K562 (cell line): ENCODE measurements around the gene CPLANE2. TPM values are rescaled to one million over a fixed set of nuclear protein-coding genes. Genes with fewer than 3 reads are reported as not detected.

ENCODE experiments used
- CSDE1 ChIP-seq, 2 experiments: fragments of 450-650 bp; IDR thresholded peaks; 2 replicates each; pipeline ENCODE4 v1.6.1; 2016; ENCODE audit warnings: mild to moderate bottlenecking in 1 of 2
- ILF3 ChIP-seq: fragments of 450-650 bp; IDR thresholded peaks from 2 replicates; pipeline ENCODE4 v1.6.1; 2018; ENCODE audit warnings: antibody characterized with exemption, mild to moderate bottlenecking, moderate library complexity, borderline replicate concordance
- KDM1A ChIP-seq, 2 experiments: fragments of 450-650 bp; IDR thresholded peaks; 2 replicates each; pipeline ENCODE4 v1.6.1; 2016; ENCODE audit warnings: mild to moderate bottlenecking in 2 of 2
- MBD2 ChIP-seq: sonication (generic); IDR thresholded peaks from 2 replicates; pipeline ENCODE4 v1.6.1; 2016; ENCODE audit warnings: low read depth, borderline replicate concordance
- NUFIP1 ChIP-seq: fragments of 450-650 bp; IDR thresholded peaks from 2 replicates; pipeline ENCODE4 v1.6.1; 2018; ENCODE audit not compliant: partially characterized antibody
- SP2 ChIP-seq: IDR thresholded peaks from 2 replicates; pipeline ENCODE4 v1.6.1; 2011; ENCODE audit warnings: mild to moderate bottlenecking, low read depth, low read length, moderate library complexity; ENCODE audit not compliant: poor library complexity, severe bottlenecking; ENCODE audit errors: extremely low read depth
- TEAD1 ChIP-seq, 2 experiments: fragments of 450-650 bp in 1 of 2; sonication (generic) in 1 of 2; formaldehyde crosslinking; IDR thresholded peaks; 2 replicates each; pipeline versions ENCODE4 v1.4.0 to v1.8.0; 2020 to 2022; ENCODE audit warnings: mild to moderate bottlenecking in 2 of 2, missing genetic modification reagents in 1 of 2
- XRCC4 ChIP-seq: IDR thresholded peaks from one replicate; pipeline ENCODE4 v1.6.1; 2011; ENCODE audit not compliant: insufficient read depth, insufficient read length; ENCODE audit errors: extremely low read depth
- polyA plus RNA-seq, 8 experiments: library from polyadenylated mRNA; depleted of rRNA in 4 of 8; stranded (reverse) in 5 of 8; unstranded in 3 of 8; fragments of >200 nt; fragmentation: Nextera tagmentation in 2 of 8; fragmentation: Illumina TruSeq in 1 of 8; extraction: Ambion mirVana in 2 of 8; extraction: Trizol in 1 of 8; gene quantifications; 2 replicates each; pipeline versions ENCODE4 v1.2.1 to v1.2.3, GENCODE V29; 2011 to 2014; ENCODE audit warnings: inconsistent platforms in 1 of 8, missing spikeins in 1 of 8
- total RNA-seq, 7 experiments: library from RNA; depleted of rRNA in 6 of 7; stranded (reverse); fragments of >200 nt in 6 of 7; fragmentation: Illumina TruSeq in 2 of 7; extraction: Trizol in 2 of 7; gene quantifications; 2 replicates each; pipeline versions ENCODE4 v1.2.1 to v1.2.3, GENCODE V29; 2011 to 2021; ENCODE audit warnings: low replicate concordance in 1 of 7
- TF ChIP-seq, protein P1 (sequence below): fragments of 450-650 bp; IDR thresholded peaks from 2 replicates; pipeline ENCODE4 v1.6.1; 2016; ENCODE audit warnings: low read depth
- TF ChIP-seq, protein P2 (sequence below): sonication (generic); formaldehyde crosslinking; IDR thresholded peaks from 2 replicates; pipeline ENCODE4 v1.8.0; 2022; ENCODE audit warnings: mild to moderate bottlenecking, missing genetic modification reagents
- TF ChIP-seq, protein P3 (sequence below), 2 experiments: fragments of 450-650 bp in 1 of 2; sonication (generic) in 1 of 2; formaldehyde crosslinking in 1 of 2; IDR thresholded peaks in 1 of 2; conservative IDR thresholded peaks in 1 of 2; 2 replicates each; pipeline versions ENCODE4 v1.6.1 to v1.8.1; 2016 to 2023; ENCODE audit warnings: mild to moderate bottlenecking in 2 of 2, moderate library complexity in 2 of 2, inconsistent platforms in 1 of 2, missing genetic modification reagents in 1 of 2
- TF ChIP-seq, protein P4 (sequence below): sonication (generic); formaldehyde crosslinking; IDR thresholded peaks from 2 replicates; pipeline ENCODE4 v1.8.0; 2022; ENCODE audit warnings: mild to moderate bottlenecking, missing genetic modification reagents

The CPLANE2 gene
- total and polyA plus RNA-seq, 9 of the 15 experiments (the other 6 are each of a cell fraction or from before 2014, with no cell fraction given) = 0.17 to 20.9 (median 8.1) TPM

DNA sequence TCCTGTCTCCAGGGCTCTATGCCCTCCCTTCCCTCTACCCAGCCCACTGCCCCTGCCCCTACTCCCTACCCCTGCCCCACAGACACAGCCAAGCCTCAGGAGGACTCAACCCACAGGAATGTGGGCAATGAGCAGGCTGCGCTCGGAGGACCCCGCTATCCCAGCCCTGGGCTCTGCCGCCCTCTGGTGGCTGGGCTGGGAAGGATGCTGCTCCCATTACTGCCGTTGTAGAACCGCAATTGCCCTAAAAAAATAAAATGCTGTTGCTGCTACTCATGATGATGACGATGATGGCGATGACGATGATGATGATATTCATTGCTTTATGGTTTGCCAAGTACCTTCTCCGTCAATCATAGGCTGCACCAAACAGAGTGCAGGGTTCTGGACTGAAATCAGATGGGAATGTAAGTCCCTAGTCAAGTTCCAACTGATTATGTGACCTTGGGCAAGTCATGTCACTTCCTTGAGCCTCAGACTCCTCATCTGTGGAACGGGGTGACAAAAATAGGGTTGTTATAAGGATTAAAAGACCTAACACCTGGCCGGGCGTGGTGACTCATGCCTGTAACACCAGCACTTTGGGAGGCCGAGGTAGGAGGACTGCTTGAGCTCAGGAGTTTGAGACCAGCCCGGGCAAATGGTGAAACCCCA is 49.1 kb downstream of the CPLANE2 start (continued):
- TF ChIP-seq, protein P1, sequence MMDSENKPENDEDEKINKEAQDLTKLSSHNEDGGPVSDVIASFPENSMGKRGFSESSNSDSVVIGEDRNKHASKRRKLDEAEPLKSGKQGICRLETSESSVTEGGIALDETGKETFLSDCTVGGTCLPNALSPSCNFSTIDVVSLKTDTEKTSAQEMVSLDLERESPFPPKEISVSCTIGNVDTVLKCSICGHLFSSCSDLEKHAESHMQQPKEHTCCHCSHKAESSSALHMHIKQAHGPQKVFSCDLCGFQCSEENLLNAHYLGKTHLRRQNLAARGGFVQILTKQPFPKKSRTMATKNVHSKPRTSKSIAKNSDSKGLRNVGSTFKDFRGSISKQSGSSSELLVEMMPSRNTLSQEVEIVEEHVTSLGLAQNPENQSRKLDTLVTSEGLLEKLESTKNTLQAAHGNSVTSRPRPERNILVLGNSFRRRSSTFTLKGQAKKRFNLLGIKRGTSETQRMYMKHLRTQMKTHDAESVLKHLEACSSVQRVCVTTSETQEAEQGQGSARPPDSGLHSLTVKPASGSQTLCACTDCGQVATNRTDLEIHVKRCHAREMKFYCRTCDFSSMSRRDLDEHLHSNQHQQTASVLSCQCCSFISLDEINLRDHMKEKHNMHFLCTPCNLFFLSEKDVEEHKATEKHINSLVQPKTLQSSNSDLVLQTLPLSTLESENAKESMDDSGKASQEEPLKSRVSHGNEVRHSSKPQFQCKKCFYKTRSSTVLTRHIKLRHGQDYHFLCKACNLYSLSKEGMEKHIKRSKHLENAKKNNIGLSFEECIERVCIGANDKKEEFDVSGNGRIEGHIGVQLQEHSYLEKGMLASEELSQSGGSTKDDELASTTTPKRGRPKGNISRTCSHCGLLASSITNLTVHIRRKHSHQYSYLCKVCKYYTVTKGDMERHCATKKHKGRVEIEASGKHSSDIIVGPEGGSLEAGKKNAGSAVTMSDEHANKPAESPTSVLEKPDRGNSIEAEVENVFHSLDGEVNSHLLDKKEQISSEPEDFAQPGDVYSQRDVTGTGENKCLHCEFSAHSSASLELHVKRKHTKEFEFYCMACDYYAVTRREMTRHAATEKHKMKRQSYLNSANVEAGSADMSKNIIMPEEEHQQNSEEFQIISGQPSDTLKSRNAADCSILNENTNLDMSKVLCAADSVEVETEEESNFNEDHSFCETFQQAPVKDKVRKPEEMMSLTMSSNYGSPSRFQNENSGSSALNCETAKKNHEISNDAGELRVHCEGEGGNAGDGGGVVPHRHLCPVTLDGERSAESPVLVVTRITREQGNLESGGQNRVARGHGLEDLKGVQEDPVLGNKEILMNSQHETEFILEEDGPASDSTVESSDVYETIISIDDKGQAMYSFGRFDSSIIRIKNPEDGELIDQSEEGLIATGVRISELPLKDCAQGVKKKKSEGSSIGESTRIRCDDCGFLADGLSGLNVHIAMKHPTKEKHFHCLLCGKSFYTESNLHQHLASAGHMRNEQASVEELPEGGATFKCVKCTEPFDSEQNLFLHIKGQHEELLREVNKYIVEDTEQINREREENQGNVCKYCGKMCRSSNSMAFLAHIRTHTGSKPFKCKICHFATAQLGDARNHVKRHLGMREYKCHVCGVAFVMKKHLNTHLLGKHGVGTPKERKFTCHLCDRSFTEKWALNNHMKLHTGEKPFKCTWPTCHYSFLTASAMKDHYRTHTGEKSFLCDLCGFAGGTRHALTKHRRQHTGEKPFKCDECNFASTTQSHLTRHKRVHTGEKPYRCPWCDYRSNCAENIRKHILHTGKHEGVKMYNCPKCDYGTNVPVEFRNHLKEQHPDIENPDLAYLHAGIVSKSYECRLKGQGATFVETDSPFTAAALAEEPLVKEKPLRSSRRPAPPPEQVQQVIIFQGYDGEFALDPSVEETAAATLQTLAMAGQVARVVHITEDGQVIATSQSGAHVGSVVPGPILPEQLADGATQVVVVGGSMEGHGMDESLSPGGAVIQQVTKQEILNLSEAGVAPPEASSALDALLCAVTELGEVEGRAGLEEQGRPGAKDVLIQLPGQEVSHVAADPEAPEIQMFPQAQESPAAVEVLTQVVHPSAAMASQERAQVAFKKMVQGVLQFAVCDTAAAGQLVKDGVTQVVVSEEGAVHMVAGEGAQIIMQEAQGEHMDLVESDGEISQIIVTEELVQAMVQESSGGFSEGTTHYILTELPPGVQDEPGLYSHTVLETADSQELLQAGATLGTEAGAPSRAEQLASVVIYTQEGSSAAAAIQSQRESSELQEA = no peak
- TF ChIP-seq, protein P2, sequence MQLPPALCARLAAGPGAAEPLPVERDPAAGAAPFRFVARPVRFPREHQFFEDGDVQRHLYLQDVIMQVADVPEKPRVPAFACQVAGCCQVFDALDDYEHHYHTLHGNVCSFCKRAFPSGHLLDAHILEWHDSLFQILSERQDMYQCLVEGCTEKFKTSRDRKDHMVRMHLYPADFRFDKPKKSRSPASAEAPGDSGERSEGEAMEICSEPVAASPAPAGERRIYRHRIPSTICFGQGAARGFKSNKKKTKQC (CRISPR knock-in tag) = no peak
- no peak for TF ChIP-seq NUFIP1
- TF ChIP-seq TEAD1 (CRISPR knock-in tag; IDR thresholded peaks at IDR 0.05) = peak; percentile 79 to 94
- TF ChIP-seq, protein P3, sequence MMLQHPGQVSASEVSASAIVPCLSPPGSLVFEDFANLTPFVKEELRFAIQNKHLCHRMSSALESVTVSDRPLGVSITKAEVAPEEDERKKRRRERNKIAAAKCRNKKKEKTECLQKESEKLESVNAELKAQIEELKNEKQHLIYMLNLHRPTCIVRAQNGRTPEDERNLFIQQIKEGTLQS (IDR thresholded peaks at IDR 0.05) = peak; percentile 67
- TF ChIP-seq, protein P3 (CRISPR knock-in tag; conservative IDR thresholded peaks at IDR 0.05) = no peak
- no peak for TF ChIP-seq CSDE1 (IDR thresholded peaks at IDR 0.05)
- TF ChIP-seq KDM1A (IDR thresholded peaks at IDR 0.05) = peak; percentile 50 to 58; a peak in 2 of 4 replicates
- TF ChIP-seq, protein P4, sequence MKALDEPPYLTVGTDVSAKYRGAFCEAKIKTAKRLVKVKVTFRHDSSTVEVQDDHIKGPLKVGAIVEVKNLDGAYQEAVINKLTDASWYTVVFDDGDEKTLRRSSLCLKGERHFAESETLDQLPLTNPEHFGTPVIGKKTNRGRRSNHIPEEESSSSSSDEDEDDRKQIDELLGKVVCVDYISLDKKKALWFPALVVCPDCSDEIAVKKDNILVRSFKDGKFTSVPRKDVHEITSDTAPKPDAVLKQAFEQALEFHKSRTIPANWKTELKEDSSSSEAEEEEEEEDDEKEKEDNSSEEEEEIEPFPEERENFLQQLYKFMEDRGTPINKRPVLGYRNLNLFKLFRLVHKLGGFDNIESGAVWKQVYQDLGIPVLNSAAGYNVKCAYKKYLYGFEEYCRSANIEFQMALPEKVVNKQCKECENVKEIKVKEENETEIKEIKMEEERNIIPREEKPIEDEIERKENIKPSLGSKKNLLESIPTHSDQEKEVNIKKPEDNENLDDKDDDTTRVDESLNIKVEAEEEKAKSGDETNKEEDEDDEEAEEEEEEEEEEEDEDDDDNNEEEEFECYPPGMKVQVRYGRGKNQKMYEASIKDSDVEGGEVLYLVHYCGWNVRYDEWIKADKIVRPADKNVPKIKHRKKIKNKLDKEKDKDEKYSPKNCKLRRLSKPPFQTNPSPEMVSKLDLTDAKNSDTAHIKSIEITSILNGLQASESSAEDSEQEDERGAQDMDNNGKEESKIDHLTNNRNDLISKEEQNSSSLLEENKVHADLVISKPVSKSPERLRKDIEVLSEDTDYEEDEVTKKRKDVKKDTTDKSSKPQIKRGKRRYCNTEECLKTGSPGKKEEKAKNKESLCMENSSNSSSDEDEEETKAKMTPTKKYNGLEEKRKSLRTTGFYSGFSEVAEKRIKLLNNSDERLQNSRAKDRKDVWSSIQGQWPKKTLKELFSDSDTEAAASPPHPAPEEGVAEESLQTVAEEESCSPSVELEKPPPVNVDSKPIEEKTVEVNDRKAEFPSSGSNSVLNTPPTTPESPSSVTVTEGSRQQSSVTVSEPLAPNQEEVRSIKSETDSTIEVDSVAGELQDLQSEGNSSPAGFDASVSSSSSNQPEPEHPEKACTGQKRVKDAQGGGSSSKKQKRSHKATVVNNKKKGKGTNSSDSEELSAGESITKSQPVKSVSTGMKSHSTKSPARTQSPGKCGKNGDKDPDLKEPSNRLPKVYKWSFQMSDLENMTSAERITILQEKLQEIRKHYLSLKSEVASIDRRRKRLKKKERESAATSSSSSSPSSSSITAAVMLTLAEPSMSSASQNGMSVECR (CRISPR knock-in tag) = no peak
- no peak for TF ChIP-seq MBD2
- TF ChIP-seq XRCC4 = no peak
- TF ChIP-seq SP2 = no peak
- no peak for TF ChIP-seq ILF3
